NCI-H1105 (cell line): ENCODE data around the gene ELL2.
"Not testable (repeated sequence)": the region's sequence is repeated elsewhere in the genome, so short reads cannot be mapped to it uniquely, and the experiment has no call there.

Source experiments
- DNase-seq: peaks from one replicate; lab custom pipeline; 2025; lab: John Stamatoyannopoulos, UW

The ELL2 gene

GRCh38 chr5:95837492-95837891 lies 124.2 kb downstream of the ELL2 start:
- no peak for DNase-seq

DNA sequence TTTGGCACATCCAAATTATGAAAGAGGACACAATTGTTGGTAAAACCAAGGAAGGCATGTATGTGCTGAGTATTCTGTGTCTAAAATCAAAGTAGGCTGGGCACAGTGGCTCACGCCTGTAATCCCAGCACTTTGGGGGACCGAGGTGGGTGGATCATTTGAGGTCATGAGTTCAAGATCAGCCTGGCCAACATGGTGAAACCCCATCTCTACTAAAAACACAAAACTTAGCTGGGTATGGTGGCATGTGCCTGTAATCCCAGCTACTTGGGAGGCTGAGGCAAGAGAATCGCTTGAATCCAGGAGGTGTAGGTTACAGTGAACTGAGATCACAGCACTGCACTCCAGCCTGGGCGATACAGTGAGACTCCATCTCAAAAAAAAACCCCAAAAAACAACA lies 124.7 kb downstream of the ELL2 start:
- DNase-seq: not testable (repeated sequence)

- no peak for DNase-seq
These were observed 125.1 kb downstream of the ELL2 start for GRCh38 chr5:95836544-95836943.

- DNase-seq: no peak
These were observed 125.8 kb downstream of the ELL2 start for GRCh38 chr5:95835682-95836385.
